Small intestine (tissue), 4 donors: ENCODE measurements around the gene TAS2R10. TPM values are rescaled to one million over a fixed set of nuclear protein-coding genes. Genes with fewer than 3 reads are reported as not detected.

ENCODE experiments used
- polyA plus RNA-seq, 4 donors: library from polyadenylated mRNA; stranded (reverse) in 3 of 4; unstranded in 1 of 4; fragments of 200-250 nt in 3 of 4; fragments of 120-200 nt in 1 of 4; gene quantifications; one replicate each; pipeline versions ENCODE4 v1.2.1 to v1.2.3, GENCODE V29; 2013
- donor health status: healthy with polysubstance abuse.
- donor health status: Bipolar disorder and iron deficiency.
- donor health status: healthy.

The TAS2R10 gene
- polyA plus RNA-seq, 4 donors, result 0.58 TPM; not detected in 3

Other genes with a start within 250 kb of the TAS2R10 start
- 10 to 100 TPM in 3 of 4 donors, 1 to 10 TPM in 1; 4.9 to 27.7 (median 20.7) TPM for gene MAGOHB, start 212.7 kb downstream of the TAS2R10 start, polyA plus RNA-seq
- 1 to 10 TPM; 1.9 to 8.1 (median 4.8) TPM for gene STYK1, start 152.3 kb downstream of the TAS2R10 start, polyA plus RNA-seq
- gene YBX3, start 103.0 kb downstream of the TAS2R10 start, polyA plus RNA-seq, result 100 to 1,000 TPM in 2 of 4 donors, 10 to 100 TPM in 2; 61.3 to 183 (median 98.4) TPM
- gene TAS2R7, start 23.7 kb downstream of the TAS2R10 start, polyA plus RNA-seq, result not detected
- gene TAS2R8, start 19.1 kb downstream of the TAS2R10 start, polyA plus RNA-seq, result under 1 TPM in 1 of 4 donors, not detected in 3; 0.03 TPM
- not detected for gene TAS2R9, start 16.2 kb downstream of the TAS2R10 start, polyA plus RNA-seq
- 1 to 10 TPM in 3 of 4 donors, not detected in 1; 1.3 to 4.5 (median 1.5) TPM for gene PRR4, start 23.1 kb upstream of the TAS2R10 start, polyA plus RNA-seq
- gene PRH1, start 57.9 kb upstream of the TAS2R10 start, polyA plus RNA-seq, result 1 to 10 TPM in 2 of 4 donors, not detected in 2; 2.6 to 7.4 TPM
- gene TAS2R13, start 83.2 kb upstream of the TAS2R10 start, polyA plus RNA-seq, result under 1 TPM in 2 of 4 donors, not detected in 2; 0.03 to 0.06 TPM
- under 1 TPM in 1 of 4 donors, not detected in 3; 0.09 TPM for gene PRH2, start 102.9 kb upstream of the TAS2R10 start, polyA plus RNA-seq
- 1 to 10 TPM in 2 of 4 donors, under 1 TPM in 2; 0.67 to 2.8 (median 0.97) TPM for gene TAS2R14, start 112.9 kb upstream of the TAS2R10 start, polyA plus RNA-seq
- gene TAS2R50, start 160.6 kb upstream of the TAS2R10 start, polyA plus RNA-seq, result under 1 TPM in 1 of 4 donors, not detected in 3; 0.07 TPM
- 1 to 10 TPM in 1 of 4 donors, under 1 TPM in 1, not detected in 2; 0.15 to 1.8 TPM for gene TAS2R20, start 171.9 kb upstream of the TAS2R10 start, polyA plus RNA-seq
- gene TAS2R19, start 196.3 kb upstream of the TAS2R10 start, polyA plus RNA-seq, result under 1 TPM in 2 of 4 donors, not detected in 2; 0.09 to 0.49 TPM
- gene TAS2R31, start 205.0 kb upstream of the TAS2R10 start, polyA plus RNA-seq, result under 1 TPM in 2 of 4 donors, not detected in 2; 0.16 to 0.53 TPM
- under 1 TPM in 1 of 4 donors, not detected in 3; 0.24 TPM for gene TAS2R46, start 235.9 kb upstream of the TAS2R10 start, polyA plus RNA-seq